NK-92 (cell line): Measurements from ENCODE around the gene SIGLEC10.

Source experiments
- DNase-seq: peaks from one replicate; lab custom pipeline; 2025; ENCODE audit not compliant: unreplicated experiment; lab: John Stamatoyannopoulos, UW

SIGLEC10 gene

GRCh38 chr19:51366389-51367254, 50.8 kb downstream of the SIGLEC10 start:
- peak; percentile 58 for DNase-seq

- DNase-seq = no peak
Measured at GRCh38 chr19:51365965-51366388, 51.5 kb downstream of the SIGLEC10 start, which contains the start of gene ETFB. Gene ETFB, minus strand, starts transcription at chr19:51366388. Its CDS starts 62 bp downstream, at chr19:51366326.

GRCh38 chr19:51365211-51365964, 52.1 kb downstream of the SIGLEC10 start:
- no peak for DNase-seq

GRCh38 chr19:51364200-51365106, 53.0 kb downstream of the SIGLEC10 start:
- no peak for DNase-seq

- no peak for DNase-seq
Measured at GRCh38 chr19:51361239-51361638, 56.2 kb downstream of the SIGLEC10 start.
